Bronchial epithelial cell (primary cell): ENCODE measurements around the gene NDUFAF5. TPM values are rescaled to one million over a fixed set of nuclear protein-coding genes. Genes with fewer than 3 reads are reported as not detected.
A peak's percentile ranks its signal among the peaks of the same experiment; 100 is the strongest.

Experiments used
- DNase-seq: peaks from one replicate; pipeline ENCODE4 v3.0.0-alpha.2; 2010; ENCODE audit warnings: low read depth
- FAIRE-seq: peaks from 2 replicates; lab custom pipeline; 2011; peaks lifted over from hg19 to GRCh38; lab: Jason Lieb, UNC
- H3K27me3 ChIP-seq: 2 replicates; pipeline ENCODE4 v1.5.1; 2011; ENCODE audit warnings: low read length; ENCODE audit not compliant: control insufficient read depth, insufficient read depth
- H3K36me3 ChIP-seq: 2 replicates; pipeline ENCODE4 v1.5.1; 2011; ENCODE audit warnings: low read length; ENCODE audit not compliant: control insufficient read depth, insufficient read depth
- H3K4me3 ChIP-seq: 2 replicates; pipeline ENCODE4 v1.5.1; 2011; ENCODE audit warnings: mild to moderate bottlenecking, low read depth, low read length, control low read depth
- total RNA-seq: library from RNA; depleted of rRNA; stranded (reverse); fragments of >200 nt; gene quantifications from 2 replicates; pipeline ENCODE4 v1.2.1, GENCODE V29; 2014
- TF ChIP-seq, protein P1 (sequence below): IDR thresholded peaks from 2 replicates; pipeline ENCODE4 v1.5.1; 2011; ENCODE audit warnings: mild to moderate bottlenecking, moderate library complexity, low read length, control low read depth, inconsistent platforms; ENCODE audit not compliant: insufficient read depth, severe bottlenecking

The NDUFAF5 gene
- total RNA-seq, 1 donor from 2014 or later: 15.0 TPM

GRCh38 chr20:13831476-13831875, 46.6 kb downstream of the NDUFAF5 start:
- no peak for FAIRE-seq
- Histone ChIP-seq H3K36me3 (no peaks in the 10 kb centered on the region), H3K27me3 (no peaks in the 10 kb centered on the region), H3K4me3 (no peak overlapping the region)
- TF ChIP-seq, protein P1, sequence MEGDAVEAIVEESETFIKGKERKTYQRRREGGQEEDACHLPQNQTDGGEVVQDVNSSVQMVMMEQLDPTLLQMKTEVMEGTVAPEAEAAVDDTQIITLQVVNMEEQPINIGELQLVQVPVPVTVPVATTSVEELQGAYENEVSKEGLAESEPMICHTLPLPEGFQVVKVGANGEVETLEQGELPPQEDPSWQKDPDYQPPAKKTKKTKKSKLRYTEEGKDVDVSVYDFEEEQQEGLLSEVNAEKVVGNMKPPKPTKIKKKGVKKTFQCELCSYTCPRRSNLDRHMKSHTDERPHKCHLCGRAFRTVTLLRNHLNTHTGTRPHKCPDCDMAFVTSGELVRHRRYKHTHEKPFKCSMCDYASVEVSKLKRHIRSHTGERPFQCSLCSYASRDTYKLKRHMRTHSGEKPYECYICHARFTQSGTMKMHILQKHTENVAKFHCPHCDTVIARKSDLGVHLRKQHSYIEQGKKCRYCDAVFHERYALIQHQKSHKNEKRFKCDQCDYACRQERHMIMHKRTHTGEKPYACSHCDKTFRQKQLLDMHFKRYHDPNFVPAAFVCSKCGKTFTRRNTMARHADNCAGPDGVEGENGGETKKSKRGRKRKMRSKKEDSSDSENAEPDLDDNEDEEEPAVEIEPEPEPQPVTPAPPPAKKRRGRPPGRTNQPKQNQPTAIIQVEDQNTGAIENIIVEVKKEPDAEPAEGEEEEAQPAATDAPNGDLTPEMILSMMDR: no peak
- no peak for DNase-seq

DNA sequence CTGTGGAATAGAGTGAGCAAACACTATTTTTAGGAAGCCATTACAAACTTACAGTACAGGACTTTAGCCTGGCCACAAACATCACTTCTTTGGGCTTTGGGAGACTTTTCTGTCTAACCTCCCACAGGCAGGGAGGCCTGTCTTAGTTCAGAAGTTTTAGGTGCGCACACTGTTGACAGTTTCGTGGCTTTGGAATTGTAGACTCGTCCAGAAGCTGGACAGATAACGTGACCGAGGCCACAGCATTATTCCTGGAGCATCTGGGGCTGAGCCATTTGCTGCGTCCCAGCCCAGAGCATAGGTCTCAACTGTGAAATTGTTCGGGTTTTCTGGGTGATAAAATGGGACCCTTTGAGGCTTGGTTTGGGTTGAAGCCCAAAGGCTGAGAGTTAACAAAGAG, 53.8 kb downstream of the NDUFAF5 start:
- DNase-seq: no peak

DNA sequence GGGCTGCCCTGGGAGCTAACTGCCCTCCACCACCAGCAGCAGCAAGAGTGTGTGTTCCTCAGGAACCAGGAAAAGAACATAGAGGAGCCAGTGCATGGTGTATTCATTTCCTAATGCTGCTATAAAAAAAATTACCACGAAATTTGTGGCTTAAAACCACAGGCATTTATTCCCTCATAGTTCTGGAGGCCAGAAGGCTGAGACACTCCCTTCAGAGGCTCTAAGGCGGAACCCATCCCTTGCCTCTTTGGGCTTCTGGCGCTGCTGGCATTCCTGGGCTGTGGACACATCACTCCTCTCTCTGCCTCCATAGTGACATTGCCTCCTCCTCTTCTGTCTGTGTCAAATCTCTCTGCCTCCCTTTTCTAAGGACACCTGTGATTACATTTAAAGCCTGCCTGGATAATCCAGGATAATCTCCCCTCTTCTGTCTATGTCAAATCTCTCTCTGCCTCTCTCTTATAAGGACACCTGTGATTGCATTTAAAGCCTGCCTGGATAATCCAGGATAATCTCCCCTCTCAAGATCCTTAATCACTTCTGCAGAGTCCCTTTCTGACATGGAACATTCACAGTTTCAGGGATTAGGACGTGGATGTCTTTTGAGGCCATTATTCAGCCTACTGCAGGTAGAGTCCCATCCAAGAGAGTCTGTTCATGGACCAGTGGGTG, 54.7 kb downstream of the NDUFAF5 start:
- Histone ChIP-seq H3K4me3 (no peak overlapping the region), H3K36me3 (no peaks in the 10 kb centered on the region), H3K27me3 (no peaks in the 10 kb centered on the region)
- TF ChIP-seq, protein P1: no peak
- FAIRE-seq (no peak), DNase-seq (peak; percentile 10)

More for the DNA sequence above, 53.8 kb downstream of the NDUFAF5 start:
- Histone ChIP-seq H3K4me3 (no peak overlapping the region), H3K27me3 (no peaks in the 10 kb centered on the region), H3K36me3 (no peaks in the 10 kb centered on the region)
- TF ChIP-seq, protein P1: no peak
- no peak for FAIRE-seq

GRCh38 chr20:13840093-13840465, 55.3 kb downstream of the NDUFAF5 start:
- Histone ChIP-seq H3K27me3 (no peaks in the 10 kb centered on the region), H3K36me3 (no peaks in the 10 kb centered on the region), H3K4me3 (no peak overlapping the region)
- no peak for FAIRE-seq
- TF ChIP-seq, protein P1: no peak
- DNase-seq: no peak

DNA sequence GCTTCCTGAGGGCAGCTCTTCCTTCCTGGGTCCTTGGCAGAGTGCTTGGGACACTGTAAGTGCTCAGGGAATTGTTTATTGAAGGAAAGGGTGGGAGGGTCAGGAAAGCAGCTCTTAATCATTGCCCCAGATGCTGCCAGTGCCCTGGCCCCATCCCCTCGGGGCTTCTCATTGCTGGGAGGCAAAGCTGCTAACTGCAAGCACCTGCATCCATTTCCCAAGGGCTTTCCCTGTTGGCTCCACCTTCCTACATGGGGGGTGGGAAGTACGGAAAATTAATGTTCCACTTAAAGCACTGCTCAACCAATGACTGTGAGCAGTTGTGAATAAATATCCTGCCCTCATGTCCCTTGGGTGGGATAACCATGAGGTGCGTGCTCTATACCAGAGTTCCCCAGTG, 56.4 kb downstream of the NDUFAF5 start:
- no peak overlapping the region for H3K4me3 ChIP-seq
- DNase-seq: no peak
- no peak for FAIRE-seq
- H3K36me3 ChIP-seq: no peaks in the 10 kb centered on the region
- no peaks in the 10 kb centered on the region for H3K27me3 ChIP-seq
- TF ChIP-seq, protein P1: no peak

DNA sequence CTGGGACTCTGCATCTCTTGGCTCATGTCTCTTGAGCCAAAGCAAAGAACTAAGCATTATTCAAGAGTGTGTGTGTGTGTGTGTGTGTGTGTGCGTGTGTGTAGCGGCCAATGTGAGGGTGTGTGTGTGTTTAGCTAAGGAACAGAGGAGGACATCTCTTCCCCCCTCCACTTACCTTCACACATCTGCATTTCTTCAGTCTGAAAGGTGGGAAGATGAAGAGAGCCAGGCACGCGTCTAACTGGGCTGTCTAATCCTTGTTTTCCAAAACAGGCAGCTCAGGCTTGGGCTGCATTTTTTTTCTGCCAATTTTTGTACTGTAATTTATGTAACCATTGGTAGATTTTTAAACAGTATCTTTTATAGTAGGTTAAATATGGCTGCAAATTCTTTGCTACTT, 59.5 kb downstream of the NDUFAF5 start:
- no peak for FAIRE-seq
- TF ChIP-seq, protein P1: no peak
- no peaks in the 10 kb centered on the region for H3K27me3 ChIP-seq
- no peak overlapping the region for H3K4me3 ChIP-seq
- no peaks in the 10 kb centered on the region for H3K36me3 ChIP-seq
- no peak for DNase-seq
